WTC11 (cell line): ENCODE results near the gene NPIPA8. TPM values are rescaled to one million over a fixed set of nuclear protein-coding genes. Genes with fewer than 3 reads are reported as not detected.

Experiments
- microRNA-seq: library from miRNA; unstranded; fragments of <30 nt; microRNA quantifications from one replicate; pipeline ENCODE4 v1.2.0, GENCODE V29; 2022; ENCODE audit warnings: borderline number of aligned reads
- total RNA-seq: library from RNA; stranded (reverse); gene quantifications from 3 replicates; pipeline ENCODE4 v1.2.3, GENCODE V29; 2021

Gene NPIPA8
- total RNA-seq, 1 experiment from 2014 or later: 6.8 TPM

Small RNAs within 50 kb of the gene (microRNA-seq; reads per million reads assigned to microRNA genes)
- not detected for gene MIR6511A4
- not detected for gene MIR6770-3

Other genes starting within 250 kb of the NPIPA8 start
- gene NOMO2, start 225.4 kb upstream of the NPIPA8 start, total RNA-seq: 96.0 to 103 TPM (median 96.9 TPM) in 3 replicates